Fibroblast of lung (primary cell): ENCODE results near the gene SUPT4H1.

Source experiments
- CTCF ChIP-seq, 2 donors: IDR thresholded peaks in 1 of 2; conservative IDR thresholded peaks in 1 of 2; 1 replicate in 1 of 2; 2 replicates in 1 of 2; pipeline ENCODE4 v1.5.1; 2011 to 2012; ENCODE audit warnings: low read length in 2 of 2, control low read depth in 1 of 2, inconsistent platforms in 1 of 2, low read depth in 1 of 2, mild to moderate bottlenecking in 1 of 2
- EZH2 ChIP-seq: IDR thresholded peaks from 2 replicates; pipeline ENCODE4 v1.5.1; 2012; ENCODE audit warnings: low read length, control low read depth, mild to moderate bottlenecking; ENCODE audit errors: missing control alignments

DNA sequence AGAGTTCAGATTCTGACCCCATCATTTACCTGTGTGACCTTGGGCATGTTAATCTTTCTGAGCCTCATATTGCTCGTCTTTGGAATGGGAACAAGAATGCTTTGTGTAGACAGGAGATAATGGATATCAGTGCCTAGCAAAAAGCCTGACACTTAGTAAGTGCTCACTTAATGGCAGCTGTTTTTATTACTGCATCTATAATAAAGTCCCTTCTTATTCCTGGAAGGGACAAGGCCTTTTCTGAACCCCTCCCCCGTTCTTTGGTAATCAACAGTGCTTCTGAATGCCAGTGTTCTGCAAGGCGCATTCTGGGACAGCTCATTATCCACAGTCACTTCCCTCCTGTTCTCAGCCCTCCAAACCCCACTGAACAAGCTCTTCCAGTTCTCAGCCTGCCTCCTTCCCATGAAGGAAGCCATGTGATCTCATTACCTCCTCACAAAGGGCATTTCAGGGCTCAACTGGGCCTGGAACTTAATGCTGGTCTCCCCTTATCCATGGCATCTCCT lies 25.1 kb upstream of the SUPT4H1 start:
- TF ChIP-seq CTCF (conservative IDR thresholded peaks at IDR 0.05 in 1 of 2, IDR thresholded peaks at IDR 0.05 in 1 of 2; ENCODE audit: low read depth in 1 of 2, low read length in 2 of 2) (no peak), EZH2 (no peak)
